Mucosa of stomach (tissue), 1 donor: ENCODE measurements around the gene HNRNPL.
"Not testable (repeated sequence)": the region's sequence is repeated elsewhere in the genome, so short reads cannot be mapped to it uniquely, and the experiment has no call there.

ENCODE experiments used
- H3K27me3 ChIP-seq: one replicate; pipeline ENCODE4 v1.7.0; 2013; ENCODE audit warnings: mild to moderate bottlenecking, low read length; ENCODE audit not compliant: control insufficient read depth, insufficient read depth
- H3K36me3 ChIP-seq: one replicate; pipeline ENCODE4 v1.7.0; 2013; ENCODE audit warnings: low read length; ENCODE audit not compliant: control insufficient read depth, insufficient read depth
- H3K4me1 ChIP-seq: one replicate; pipeline ENCODE4 v1.7.0; 2013; ENCODE audit warnings: mild to moderate bottlenecking, low read length; ENCODE audit not compliant: control insufficient read depth, insufficient read depth
- H3K4me3 ChIP-seq: one replicate; pipeline ENCODE4 v1.7.0; 2013; ENCODE audit warnings: low read length
- H3K9ac ChIP-seq: one replicate; pipeline ENCODE4 v1.7.0; 2013; ENCODE audit warnings: mild to moderate bottlenecking, low read length, moderate library complexity
- H3K9me3 ChIP-seq: one replicate; pipeline ENCODE4 v1.7.0; 2013; ENCODE audit warnings: mild to moderate bottlenecking, low read length, moderate library complexity; ENCODE audit not compliant: control insufficient read depth
- donor health status: Pancreatic carcinoma.

Gene HNRNPL

DNA sequence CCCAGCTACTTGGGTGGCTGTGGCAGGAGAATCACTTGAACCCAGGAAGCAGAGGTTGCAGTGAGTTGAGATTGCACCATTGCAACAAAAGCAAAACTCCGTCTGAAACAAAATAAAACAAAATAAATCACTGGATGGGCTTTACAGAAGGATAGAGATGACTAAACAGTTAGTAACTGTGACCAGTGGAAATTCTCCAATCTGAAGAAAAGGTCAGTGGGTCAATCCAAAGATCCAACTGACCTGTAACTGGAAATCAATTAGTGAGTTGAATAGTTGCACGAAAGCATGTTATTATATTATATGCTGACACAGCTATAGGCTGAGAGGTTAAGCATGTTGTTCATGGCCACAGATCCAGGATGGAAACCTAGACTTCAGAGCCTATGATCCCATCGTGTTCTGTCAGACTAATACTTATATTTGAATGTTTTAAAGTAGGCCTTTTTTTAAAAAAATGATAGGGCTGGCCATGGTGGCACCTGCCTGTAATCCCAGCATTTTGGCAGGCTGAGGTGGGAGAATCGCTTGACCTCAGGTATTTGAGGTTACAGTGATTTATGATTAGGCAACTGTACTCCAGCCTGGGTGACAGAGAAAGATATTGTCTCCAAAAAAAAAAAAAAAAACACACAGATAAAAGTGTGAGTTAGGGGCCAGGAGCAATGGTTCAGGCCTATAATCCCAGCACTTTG, 19.6 kb downstream of the HNRNPL start:
- H3K27me3 ChIP-seq, result no peaks in the 10 kb centered on the region
- H3K4me1 ChIP-seq, result peaks cover 14% of the 10 kb centered on the region
- H3K9ac ChIP-seq, result peak overlapping the region; percentile 77
- no peaks in the 10 kb centered on the region for H3K36me3 ChIP-seq
- no peak overlapping the region for H3K4me3 ChIP-seq
- no peaks in the 10 kb centered on the region for H3K9me3 ChIP-seq

DNA sequence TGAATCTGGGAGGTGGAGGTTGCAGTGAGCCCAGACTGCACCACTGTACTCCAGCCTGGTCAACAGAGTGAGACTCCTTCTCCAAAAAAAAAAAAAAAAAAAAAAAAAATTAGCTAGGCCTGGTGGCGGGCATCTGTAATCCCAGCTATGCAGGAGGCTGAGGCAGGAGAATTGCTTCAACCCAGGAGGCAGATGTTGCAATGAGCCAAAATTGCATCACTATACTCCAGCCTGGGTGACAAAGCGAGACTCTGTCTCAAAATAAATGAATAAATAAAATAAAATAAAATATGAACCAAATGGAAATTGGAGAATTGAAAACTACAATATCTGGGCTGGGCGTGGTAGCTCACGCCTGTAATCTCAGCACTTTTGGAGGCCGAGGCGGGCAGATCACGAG, 20.6 kb downstream of the HNRNPL start:
- peaks cover 14% of the 10 kb centered on the region for H3K4me1 ChIP-seq
- H3K9me3 ChIP-seq, H3K36me3 ChIP-seq, H3K9ac ChIP-seq, H3K27me3 ChIP-seq, H3K4me3 ChIP-seq: not testable (repeated sequence)

DNA sequence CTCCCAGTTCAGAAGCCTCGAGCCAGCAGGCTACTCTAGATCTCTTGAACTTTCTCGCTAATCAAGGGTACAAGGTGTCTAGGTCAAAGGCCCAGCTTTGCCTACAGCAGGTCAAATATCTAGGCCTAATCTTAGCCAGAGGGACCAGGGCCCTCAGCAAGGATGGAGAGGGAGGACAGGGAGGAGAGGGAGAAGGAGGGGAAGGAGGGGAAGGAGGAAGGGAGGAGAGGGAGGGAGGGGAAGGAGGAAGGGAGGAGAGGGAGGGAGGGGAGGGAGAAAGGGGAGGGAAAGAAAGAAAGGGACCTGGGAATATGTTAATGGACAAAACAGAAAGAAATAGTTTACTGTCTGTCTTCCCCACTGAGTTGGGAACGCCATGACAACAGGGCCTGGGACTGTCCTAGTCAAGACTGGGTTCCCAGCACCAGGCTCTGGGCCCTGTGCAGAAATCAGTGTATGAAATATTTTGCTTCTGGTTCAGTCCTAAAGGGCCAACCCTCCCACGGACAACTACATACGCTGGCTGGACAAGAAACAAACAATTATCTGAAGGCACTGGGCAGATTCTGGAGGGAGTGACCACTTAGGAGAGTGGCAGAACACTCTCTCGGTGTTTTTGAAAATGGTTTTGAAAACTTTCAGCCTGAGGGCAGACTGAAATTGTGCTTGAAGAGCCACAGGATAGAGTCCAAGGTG, 22.8 kb downstream of the HNRNPL start:
- no peak overlapping the region for H3K9ac ChIP-seq
- no peaks in the 10 kb centered on the region for H3K36me3 ChIP-seq
- H3K9me3 ChIP-seq, result no peaks in the 10 kb centered on the region
- H3K4me3 ChIP-seq, result no peak overlapping the region
- peaks cover 8% of the 10 kb centered on the region for H3K4me1 ChIP-seq
- no peaks in the 10 kb centered on the region for H3K27me3 ChIP-seq

DNA sequence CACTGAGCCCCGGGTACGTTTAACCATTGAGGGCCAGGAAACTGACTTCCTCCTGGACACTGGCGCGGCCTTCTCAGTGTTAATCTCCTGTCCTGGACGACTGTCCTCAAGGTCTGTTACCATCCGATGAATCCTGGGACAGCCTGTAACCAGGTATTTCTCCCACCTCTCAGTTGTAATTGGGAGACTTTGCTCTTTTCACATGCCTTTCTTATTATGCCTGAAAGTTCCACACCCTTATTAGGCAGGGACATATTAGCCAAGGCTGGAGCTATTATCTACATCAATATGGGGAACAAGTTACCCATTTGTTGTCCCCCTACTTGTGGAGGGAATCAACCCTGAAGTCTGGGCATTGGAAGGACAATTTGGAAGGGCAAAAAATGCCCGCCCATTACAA, 23.9 kb downstream of the HNRNPL start:
- H3K4me3 ChIP-seq, H3K27me3 ChIP-seq, H3K36me3 ChIP-seq, H3K4me1 ChIP-seq, H3K9me3 ChIP-seq, H3K9ac ChIP-seq: not testable (repeated sequence)

DNA sequence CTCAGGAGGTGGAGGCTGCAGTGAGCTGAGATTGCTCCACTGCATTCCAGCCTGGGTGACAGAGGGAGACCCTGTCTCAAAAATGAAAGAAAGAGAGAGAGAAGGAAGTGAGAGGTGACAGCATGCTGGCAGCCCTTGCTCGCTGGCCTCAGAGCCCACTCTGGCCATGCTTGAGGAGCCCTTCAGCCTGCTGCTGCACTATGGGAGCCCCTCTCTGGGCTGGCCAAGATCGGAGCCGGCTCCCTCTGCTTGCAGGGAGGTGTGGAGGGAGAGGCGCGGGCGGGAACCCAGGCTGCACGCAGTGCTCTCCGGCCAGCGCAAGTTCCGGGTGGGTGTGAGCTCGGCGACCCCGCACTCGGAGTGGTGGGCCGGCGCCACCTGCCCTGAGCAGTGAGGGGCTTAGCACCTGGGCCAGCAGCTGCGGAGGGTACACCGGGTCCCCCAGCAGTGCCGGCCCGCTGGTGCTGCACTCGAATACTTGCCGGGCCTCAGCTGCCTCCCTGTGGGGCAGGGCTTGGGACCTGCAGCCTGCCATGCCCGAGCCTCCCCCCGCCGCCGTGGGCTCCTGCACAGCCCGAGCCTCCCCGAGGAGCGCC, 28.5 kb downstream of the HNRNPL start:
- not testable (repeated sequence) for H3K9me3 ChIP-seq, H3K36me3 ChIP-seq, H3K27me3 ChIP-seq, H3K9ac ChIP-seq, H3K4me3 ChIP-seq
- peaks cover 40% of the 10 kb centered on the region for H3K4me1 ChIP-seq

DNA sequence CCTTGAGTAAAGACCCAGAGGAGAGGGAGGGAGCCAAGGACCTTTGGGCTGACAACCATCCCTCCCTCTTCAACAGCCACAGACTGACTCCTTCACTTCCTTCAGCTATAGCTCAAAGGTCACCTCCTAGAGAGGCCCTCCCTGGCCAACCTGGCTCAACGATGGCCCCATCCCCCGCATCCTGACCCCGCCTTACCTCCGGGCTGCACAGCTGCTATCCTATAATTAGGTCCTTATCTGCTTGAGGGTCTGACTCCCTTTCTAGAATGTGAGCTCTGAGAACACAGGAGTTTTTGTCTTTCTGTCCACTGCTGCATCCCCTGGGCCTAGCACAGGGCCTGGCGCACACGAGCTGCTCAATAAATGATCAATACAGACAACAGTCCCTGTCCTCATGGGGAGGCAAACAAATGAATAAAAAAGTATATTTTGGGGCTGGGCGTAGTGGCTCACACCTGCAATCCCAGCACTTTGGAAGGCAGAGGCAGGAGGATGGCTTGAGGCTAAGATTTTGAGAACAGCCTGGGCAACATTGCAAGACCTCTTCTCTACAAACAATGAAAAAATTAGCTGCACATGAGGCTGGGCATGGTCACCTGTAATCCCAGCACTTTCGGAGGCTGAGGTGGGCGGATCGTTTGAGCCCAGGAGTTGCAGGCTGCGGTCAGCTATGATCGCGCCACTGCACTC, 30.4 kb downstream of the HNRNPL start:
- Histone ChIP-seq H3K4me3 (no peak overlapping the region), H3K4me1 (peaks cover 49% of the 10 kb centered on the region), H3K27me3 (no peaks in the 10 kb centered on the region), H3K36me3 (peaks cover 4% of the 10 kb centered on the region), H3K9ac (no peak overlapping the region), H3K9me3 (no peaks in the 10 kb centered on the region)

DNA sequence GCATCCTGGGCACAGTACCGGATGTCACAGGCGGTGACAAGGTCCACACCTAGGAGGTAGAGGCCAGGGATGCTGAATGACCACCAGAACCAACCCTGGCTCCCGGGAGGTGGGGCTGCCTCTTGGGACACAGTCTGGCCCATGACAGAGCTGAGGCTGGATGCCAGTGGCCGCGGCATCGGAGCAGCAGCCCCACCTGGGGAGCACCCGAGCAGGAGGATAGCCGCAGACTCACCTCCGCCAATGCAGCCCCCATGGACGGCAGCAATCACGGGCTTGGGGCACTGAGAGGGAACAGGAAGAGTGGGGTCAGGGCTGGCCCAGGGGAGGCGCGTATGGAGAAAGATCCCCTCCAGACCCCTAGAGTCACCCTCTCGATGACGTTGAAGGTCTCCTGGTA, 32.7 kb downstream of the HNRNPL start:
- H3K27me3 ChIP-seq, result no peaks in the 10 kb centered on the region
- H3K4me3 ChIP-seq, result no peak overlapping the region
- H3K9ac ChIP-seq, result no peak overlapping the region
- H3K9me3 ChIP-seq, result no peaks in the 10 kb centered on the region
- peaks cover 4% of the 10 kb centered on the region for H3K36me3 ChIP-seq
- H3K4me1 ChIP-seq, result peaks cover 49% of the 10 kb centered on the region

DNA sequence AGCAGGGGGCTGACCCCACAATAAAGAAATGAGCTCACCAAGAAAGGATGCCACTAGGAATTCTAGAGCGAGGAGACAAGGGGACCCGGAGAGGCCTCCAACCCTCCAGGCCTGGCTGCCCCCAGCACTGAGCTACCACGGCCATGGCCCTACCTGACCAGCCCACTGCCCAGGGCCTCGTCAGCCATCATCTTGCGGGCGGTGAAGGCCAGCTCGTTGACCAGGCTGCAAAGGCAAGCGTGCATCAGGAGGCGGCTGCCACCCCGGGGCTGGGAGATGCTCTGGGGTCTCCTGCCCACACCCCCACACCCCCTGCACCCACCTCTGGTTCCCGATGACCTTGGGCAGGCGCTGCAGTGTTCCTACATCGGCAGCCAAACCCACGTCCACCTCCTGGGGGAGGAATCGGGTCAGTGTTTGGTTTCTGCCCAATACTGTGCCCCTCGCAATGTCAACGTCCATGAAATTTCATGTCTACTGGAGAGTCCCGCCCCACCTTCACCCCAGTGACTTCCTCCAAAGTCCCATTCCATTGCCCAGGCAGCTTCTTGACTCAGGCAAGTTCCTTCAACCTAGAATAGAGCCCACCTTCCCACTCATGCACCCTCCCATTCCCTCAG, 33.5 kb downstream of the HNRNPL start:
- Histone ChIP-seq H3K4me1 (peaks cover 49% of the 10 kb centered on the region), H3K27me3 (no peaks in the 10 kb centered on the region), H3K36me3 (peaks cover 4% of the 10 kb centered on the region), H3K4me3 (no peak overlapping the region), H3K9ac (no peak overlapping the region), H3K9me3 (no peaks in the 10 kb centered on the region)

DNA sequence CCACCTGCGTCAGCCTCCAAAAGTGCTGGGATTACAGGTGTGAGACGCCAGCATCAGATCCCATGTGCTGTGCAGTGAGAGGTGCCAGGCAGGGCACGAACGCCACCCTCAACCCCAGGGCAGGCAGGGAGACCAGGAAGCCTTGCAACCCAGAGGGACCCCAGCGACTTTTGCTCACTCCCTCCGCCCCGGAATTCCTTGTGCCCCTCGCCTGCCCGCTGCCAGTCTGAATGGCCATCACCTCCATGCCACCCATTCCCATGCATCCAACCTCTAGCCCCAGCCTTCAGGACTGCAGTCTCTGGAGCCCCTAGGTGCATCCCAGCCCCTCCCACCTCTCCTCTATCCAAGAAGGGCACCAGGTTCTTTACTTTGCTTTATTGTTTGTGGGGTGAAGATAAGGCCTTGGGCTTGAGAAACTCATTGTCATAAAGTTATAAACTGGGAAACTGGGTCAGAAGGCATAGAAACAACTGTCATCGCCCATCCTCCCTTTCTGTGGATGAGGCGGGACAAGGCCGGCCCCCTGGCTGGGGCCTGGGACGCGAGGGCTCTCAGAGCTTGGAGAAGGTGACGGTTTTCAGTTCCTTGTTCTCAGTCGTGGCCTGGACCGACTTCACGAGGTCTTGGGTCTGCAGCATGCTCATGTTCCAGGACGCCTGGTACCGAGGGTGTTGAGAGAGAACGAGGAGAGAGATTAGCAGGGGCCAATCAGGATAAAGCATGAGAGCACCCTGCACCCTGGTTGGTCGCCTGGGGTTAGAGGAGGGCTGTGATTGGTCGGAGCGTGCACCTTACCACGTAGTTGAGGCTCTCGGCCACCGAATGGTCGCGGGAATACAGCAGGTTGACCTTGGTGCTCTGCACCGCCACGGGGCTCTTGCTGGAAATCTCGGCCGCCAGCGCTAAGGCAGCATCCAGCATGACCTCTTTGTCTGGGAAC, 34.5 kb downstream of the HNRNPL start:
- Histone ChIP-seq H3K36me3 (peaks cover 4% of the 10 kb centered on the region), H3K9ac (no peak overlapping the region), H3K4me3 (no peak overlapping the region), H3K4me1 (peaks cover 43% of the 10 kb centered on the region), H3K9me3 (no peaks in the 10 kb centered on the region), H3K27me3 (no peaks in the 10 kb centered on the region)

DNA sequence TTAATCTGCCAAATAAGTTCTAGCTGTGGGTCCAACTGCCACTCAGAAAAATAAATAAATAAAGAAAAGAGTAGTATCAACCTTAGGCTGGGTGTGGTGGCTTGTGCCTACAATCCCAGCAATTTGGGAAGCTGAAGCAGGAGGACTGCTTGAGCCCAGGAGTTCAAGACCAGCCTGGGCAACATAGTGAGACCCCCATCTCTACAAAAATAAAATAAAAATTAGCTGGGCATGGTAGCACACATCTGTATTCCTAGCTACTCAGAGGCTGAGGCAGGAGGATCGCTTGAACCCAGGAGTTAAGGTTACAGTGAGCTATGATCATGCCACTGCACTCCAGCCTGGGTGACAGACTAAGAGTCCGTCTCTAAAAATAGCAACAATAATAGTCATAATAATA, 35.9 kb downstream of the HNRNPL start:
- H3K36me3 ChIP-seq, H3K4me3 ChIP-seq, H3K9ac ChIP-seq, H3K9me3 ChIP-seq, H3K27me3 ChIP-seq: not testable (repeated sequence)
- H3K4me1 ChIP-seq, result peaks cover 32% of the 10 kb centered on the region

DNA sequence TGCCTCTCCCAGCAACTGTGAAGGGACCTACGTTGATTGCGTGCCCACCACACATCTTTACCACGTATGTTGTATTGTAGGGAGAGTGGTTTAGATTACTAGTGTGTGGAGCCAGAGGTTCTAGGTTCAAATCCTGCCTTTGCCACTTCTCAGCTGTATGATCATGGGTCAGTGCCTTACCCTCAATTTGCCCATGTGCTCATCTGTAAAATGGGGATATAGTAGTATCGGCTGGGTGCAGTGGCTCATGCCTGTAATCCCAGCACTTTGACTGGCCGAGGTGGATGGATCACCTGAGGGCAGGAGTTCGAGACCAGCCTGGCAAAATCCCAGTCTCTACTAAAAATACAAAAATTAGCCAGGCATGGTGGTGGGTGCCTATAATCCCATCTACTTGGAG, 36.5 kb downstream of the HNRNPL start:
- peak overlapping the region; percentile 29 for H3K9ac ChIP-seq
- no peaks in the 10 kb centered on the region for H3K9me3 ChIP-seq
- H3K36me3 ChIP-seq, result peaks cover 4% of the 10 kb centered on the region
- H3K27me3 ChIP-seq, result no peaks in the 10 kb centered on the region
- peak overlapping the region; percentile 29 for H3K4me3 ChIP-seq
- H3K4me1 ChIP-seq, result peaks cover 26% of the 10 kb centered on the region
